ENCODE measurements around the gene PEX5L. TPM values are rescaled to one million over a fixed set of nuclear protein-coding genes. Genes with fewer than 3 reads are reported as not detected.

The PEX5L gene
- total RNA-seq, 4 donors from 2014 or later = 29.1 to 36.5 (median 32.3) TPM

- Histone ChIP-seq H3K27me3 (no peaks in the 10 kb centered on the region), H3K9me3 (no peaks in the 10 kb centered on the region), H3K4me1 (no peaks in the 10 kb centered on the region), H3K4me3 (no peak overlapping the region), H3K27ac (no peak overlapping the region), H3K36me3 (no peaks in the 10 kb centered on the region)
- TF ChIP-seq CTCF (IDR thresholded peaks at IDR 0.05) = no peak
- TF ChIP-seq POLR2A (IDR thresholded peaks at IDR 0.05) = no peak
- no peak for TF ChIP-seq EP300 (IDR thresholded peaks at IDR 0.05)
- DNase-seq (ENCODE audit: low spot score in 2 of 2) = no peak
- 12% methylated on average over 1 of the region's 1 CpG for WGBS, 2 donors
Observed at GRCh38 chr3:180048840-180049239, 12.1 kb upstream of the PEX5L start.

GRCh38 chr3:180048103-180048502 lies 11.4 kb upstream of the PEX5L start:
- no peaks in the 10 kb centered on the region for H3K9me3 ChIP-seq
- H3K4me1 ChIP-seq = no peaks in the 10 kb centered on the region
- DNase-seq (ENCODE audit: low spot score in 2 of 2) = no peak
- TF ChIP-seq POLR2A (IDR thresholded peaks at IDR 0.05) (no peak), EP300 (IDR thresholded peaks at IDR 0.05) (no peak), CTCF (IDR thresholded peaks at IDR 0.05) (no peak)
- no peaks in the 10 kb centered on the region for H3K27me3 ChIP-seq
- H3K27ac ChIP-seq = no peak overlapping the region
- WGBS, 2 donors = 80 to 89% methylated on average over 1 of the region's 1 CpG
- H3K4me3 ChIP-seq = no peak overlapping the region
- no peaks in the 10 kb centered on the region for H3K36me3 ChIP-seq

GRCh38 chr3:180040966-180041365 lies 4.2 kb upstream of the PEX5L start:
- no peak for DNase-seq (ENCODE audit: low spot score in 2 of 2)
- TF ChIP-seq CTCF (IDR thresholded peaks at IDR 0.05) (no peak), EP300 (IDR thresholded peaks at IDR 0.05) (no peak), POLR2A (IDR thresholded peaks at IDR 0.05) (no peak)
- Histone ChIP-seq H3K36me3 (no peaks in the 10 kb centered on the region), H3K27me3 (peaks cover 0 to 20% of the 10 kb centered on the region in 2 donors), H3K4me3 (no peak overlapping the region), H3K27ac (no peak overlapping the region), H3K4me1 (peaks cover 0 to 9% (median 0%) of the 10 kb centered on the region in 4 donors), H3K9me3 (no peaks in the 10 kb centered on the region)
- WGBS, 2 donors = 59 to 70% methylated on average over 4 of the region's 4 CpGs

GRCh38 chr3:180036092-180036670 lies 556 bp downstream of the PEX5L start:
- Histone ChIP-seq H3K4me1 (peaks cover 0 to 12% (median 0%) of the 10 kb centered on the region in 4 donors), H3K9me3 (no peaks in the 10 kb centered on the region), H3K36me3 (no peaks in the 10 kb centered on the region), H3K27me3 (peaks cover 0 to 35% of the 10 kb centered on the region in 2 donors), H3K4me3 (peak overlapping the region; percentile 15 to 51 (median 38)), H3K27ac (peak overlapping the region in 2 of 4 donors; percentile 44 to 73)
- no peak for DNase-seq (ENCODE audit: low spot score in 2 of 2)
- WGBS, 2 donors = 2% methylated on average over 16 of the region's 16 CpGs
- no peak for TF ChIP-seq CTCF (IDR thresholded peaks at IDR 0.05)
- no peak for TF ChIP-seq POLR2A (IDR thresholded peaks at IDR 0.05)
- no peak for TF ChIP-seq EP300 (IDR thresholded peaks at IDR 0.05)

GRCh38 chr3:180026997-180027396 lies 9.7 kb downstream of the PEX5L start:
- Histone ChIP-seq H3K4me1 (no peaks in the 10 kb centered on the region), H3K27me3 (no peaks in the 10 kb centered on the region), H3K4me3 (no peak overlapping the region), H3K9me3 (no peaks in the 10 kb centered on the region), H3K36me3 (no peaks in the 10 kb centered on the region), H3K27ac (no peak overlapping the region)
- no peak for DNase-seq (ENCODE audit: low spot score in 2 of 2)
- 89 to 97% methylated on average over 1 to 2 of the region's 2 CpGs for WGBS, 2 donors
- TF ChIP-seq POLR2A (IDR thresholded peaks at IDR 0.05) (no peak), CTCF (IDR thresholded peaks at IDR 0.05) (no peak), EP300 (IDR thresholded peaks at IDR 0.05) (no peak)

All from tibial nerve (tissue), 4 donors.